Measurements from ENCODE around the gene IFT57.

- TF ChIP-seq POLR2AphosphoS5 (IDR thresholded peaks at IDR 0.05; ENCODE audit: low read length), result no peak
- TF ChIP-seq ZNF24 (IDR thresholded peaks at IDR 0.05), result no peak
- no peak for TF ChIP-seq POLR2A (IDR thresholded peaks at IDR 0.05; ENCODE audit: low read depth, low read length)
- no peak for TF ChIP-seq REST (IDR thresholded peaks at IDR 0.05; ENCODE audit: low read depth, low read length)
- TF ChIP-seq TCF12 (IDR thresholded peaks at IDR 0.05; ENCODE audit: low read depth, low read length), result no peak
- no peak for TF ChIP-seq CTCF (IDR thresholded peaks at IDR 0.05 in 2 of 3, conservative IDR thresholded peaks at IDR 0.05 in 1 of 3; ENCODE audit: control insufficient read depth in 2 of 3, extremely low read depth in 1 of 3, insufficient read depth in 1 of 3, low read depth in 3 of 3, low read length in 3 of 3)
- no peak for TF ChIP-seq USF2 (IDR thresholded peaks at IDR 0.05; ENCODE audit: borderline replicate concordance, low read depth, low read length)
- TF ChIP-seq SMARCA5 (IDR thresholded peaks at IDR 0.05), result no peak
These were observed 21.6 kb downstream of the IFT57 start for GRCh38 chr3:108200578-108200977.
